GM23338 (cell line): ENCODE results near the gene GSTP1. TPM values are rescaled to one million over a fixed set of nuclear protein-coding genes. Genes with fewer than 3 reads are reported as not detected.

Experiments used
- ATAC-seq: fragments of 200-7000 bp; cut with Tn5 transposase; 3 replicates; pipeline ENCODE4 v1.9.1; 2020
- DNase-seq: peaks from one replicate; pipeline ENCODE4 v3.0.0-alpha.2; 2015; ENCODE audit warnings: low spot score
- H2AFZ ChIP-seq: fragments of 200-600 bp; sonication (generic); 2 replicates; pipeline ENCODE4 v1.8.0; 2016; ENCODE audit warnings: antibody characterized with exemption, mild to moderate bottlenecking, moderate library complexity
- H3F3A ChIP-seq: fragments of 200-600 bp; sonication (generic); replicated peaks from 2 replicates; pipeline ENCODE4 v1.8.0; 2017; ENCODE audit warnings: antibody characterized with exemption, mixed run types, low read depth
- H3K27ac ChIP-seq: fragments of 200-600 bp; sonication (generic); 2 replicates; pipeline ENCODE4 v1.6.1; 2016; ENCODE audit warnings: low read depth
- H3K27me3 ChIP-seq: fragments of 200-600 bp; sonication (generic); 2 replicates; pipeline ENCODE4 v1.8.0; 2016; ENCODE audit warnings: mild to moderate bottlenecking, mixed run types, moderate library complexity; ENCODE audit not compliant: insufficient read depth
- H3K36me3 ChIP-seq: fragments of 200-600 bp; sonication (generic); 2 replicates; pipeline ENCODE4 v1.8.0; 2016; ENCODE audit warnings: mild to moderate bottlenecking; ENCODE audit not compliant: insufficient read depth
- H3K4me1 ChIP-seq: fragments of 200-600 bp; sonication (generic); 2 replicates; pipeline ENCODE4 v1.8.0; 2016; ENCODE audit warnings: mild to moderate bottlenecking, moderate library complexity; ENCODE audit not compliant: insufficient read depth
- H3K4me2 ChIP-seq: fragments of 200-600 bp; sonication (generic); 2 replicates; pipeline ENCODE4 v1.7.1; 2017; ENCODE audit warnings: mixed run types
- H3K4me3 ChIP-seq: fragments of 200-600 bp; sonication (generic); 2 replicates; pipeline ENCODE4 v1.6.1; 2016; ENCODE audit warnings: mixed run types
- H3K79me2 ChIP-seq: fragments of 200-600 bp; sonication (generic); replicated peaks from 2 replicates; pipeline ENCODE4 v1.8.0; 2017; ENCODE audit warnings: mild to moderate bottlenecking; ENCODE audit not compliant: insufficient read depth
- H3K9me2 ChIP-seq: fragments of 200-600 bp; sonication (generic); 2 replicates; pipeline ENCODE4 v1.8.0; 2017; ENCODE audit not compliant: insufficient read depth
- H4K20me1 ChIP-seq: fragments of 200-600 bp; sonication (generic); replicated peaks from 2 replicates; pipeline ENCODE4 v1.8.0; 2017; ENCODE audit warnings: mild to moderate bottlenecking; ENCODE audit not compliant: insufficient read depth
- H3K27ac Mint-ChIP-seq: 2 replicates; pipeline ENCODE4 v1.8.0; 2020; ENCODE audit warnings: inconsistent platforms, mild to moderate bottlenecking, moderate library complexity, mixed read lengths
- H3K27me3 Mint-ChIP-seq: 3 replicates; pipeline ENCODE4 v1.8.0; 2022; ENCODE audit warnings: low read depth, mild to moderate bottlenecking, moderate library complexity, mixed read lengths, inconsistent platforms; ENCODE audit not compliant: insufficient read depth, poor library complexity
- H3K36me3 Mint-ChIP-seq: 3 replicates; pipeline ENCODE4 v1.8.0; 2021; ENCODE audit warnings: low read depth, mild to moderate bottlenecking, inconsistent platforms, moderate library complexity, mixed read lengths
- H3K4me1 Mint-ChIP-seq: 3 replicates; pipeline ENCODE4 v1.8.0; 2020; ENCODE audit warnings: mild to moderate bottlenecking, inconsistent platforms, mixed read lengths
- H3K4me3 Mint-ChIP-seq: 3 replicates; pipeline ENCODE4 v1.8.0; 2021; ENCODE audit warnings: moderate library complexity, mild to moderate bottlenecking, inconsistent platforms, mixed read lengths
- H3K9me3 Mint-ChIP-seq: 3 replicates; pipeline ENCODE4 v1.8.0; 2020; ENCODE audit warnings: moderate library complexity, mild to moderate bottlenecking, inconsistent platforms, mixed read lengths
- CREB1 ChIP-seq: fragments of 250-450 bp; sonication (Bioruptor Pico); IDR thresholded peaks from 2 replicates; pipeline ENCODE4 v1.5.0; 2020; ENCODE audit warnings: low read depth, mild to moderate bottlenecking, moderate library complexity
- EZH2 ChIP-seq: fragments of 200-600 bp; sonication (generic); IDR thresholded peaks from one replicate; pipeline ENCODE4 v1.8.0; 2017; ENCODE audit warnings: antibody characterized with exemption, mild to moderate bottlenecking, low read depth; ENCODE audit not compliant: unreplicated experiment
- EZH2phosphoT487 ChIP-seq: fragments of 200-600 bp; sonication (generic); IDR thresholded peaks from one replicate; pipeline ENCODE4 v1.8.1; 2018; ENCODE audit warnings: antibody characterized with exemption; ENCODE audit not compliant: unreplicated experiment
- JUNB ChIP-seq: IDR thresholded peaks from one replicate; pipeline ENCODE4 v1.6.1; 2016; ENCODE audit warnings: antibody characterized with exemption; ENCODE audit not compliant: unreplicated experiment
- NANOG ChIP-seq: IDR thresholded peaks from 2 replicates; pipeline ENCODE4 v1.6.1; 2016; ENCODE audit warnings: antibody characterized with exemption, borderline replicate concordance
- POLR2AphosphoS5 ChIP-seq: IDR thresholded peaks from 2 replicates; pipeline ENCODE4 v1.6.1; 2016; ENCODE audit warnings: antibody characterized with exemption, low read depth
- STAT1 ChIP-seq: IDR thresholded peaks from one replicate; pipeline ENCODE4 v1.6.1; 2016; ENCODE audit warnings: antibody characterized with exemption; ENCODE audit not compliant: unreplicated experiment
- ZNF114 ChIP-seq: fragments of 250-450 bp; sonication (Bioruptor Pico); IDR thresholded peaks from 2 replicates; pipeline ENCODE4 v1.5.0; 2020; ENCODE audit warnings: mild to moderate bottlenecking, moderate library complexity
- ZNF331 ChIP-seq: fragments of 250-450 bp; sonication (Bioruptor Pico); IDR thresholded peaks from 2 replicates; pipeline ENCODE4 v1.5.0; 2020; ENCODE audit warnings: low read depth, mild to moderate bottlenecking, moderate library complexity
- ZNF462 ChIP-seq: fragments of 250-450 bp; sonication (Bioruptor Pico); IDR thresholded peaks from 2 replicates; pipeline ENCODE4 v1.5.0; 2020; ENCODE audit warnings: mild to moderate bottlenecking, moderate library complexity
- polyA plus RNA-seq: library from polyadenylated mRNA; unstranded; fragments of >200 nt; fragmentation: Nextera tagmentation; extraction: Ambion mirVana; gene quantifications from 2 replicates; pipeline ENCODE4 v1.2.1, GENCODE V29; 2016
- total RNA-seq: library from RNA; depleted of rRNA; stranded (reverse); fragments of >200 nt; shearing (Covaris generic); gene quantifications from 2 replicates; pipeline ENCODE4 v1.2.3, GENCODE V29; 2014
- TF ChIP-seq, protein P1 (sequence below): IDR thresholded peaks from one replicate; pipeline ENCODE4 v1.6.1; 2018; ENCODE audit warnings: antibody characterized with exemption; ENCODE audit not compliant: unreplicated experiment
- TF ChIP-seq, protein P2 (sequence below): IDR thresholded peaks from 2 replicates; pipeline ENCODE4 v1.6.1; 2016; ENCODE audit warnings: antibody characterized with exemption

GSTP1 gene
- total and polyA plus RNA-seq, 2 experiments from 2014 or later = 1,776 to 1,881 TPM

- TF ChIP-seq ZNF462 (CRISPR knock-in tag) = no peak
- TF ChIP-seq, protein P1, sequence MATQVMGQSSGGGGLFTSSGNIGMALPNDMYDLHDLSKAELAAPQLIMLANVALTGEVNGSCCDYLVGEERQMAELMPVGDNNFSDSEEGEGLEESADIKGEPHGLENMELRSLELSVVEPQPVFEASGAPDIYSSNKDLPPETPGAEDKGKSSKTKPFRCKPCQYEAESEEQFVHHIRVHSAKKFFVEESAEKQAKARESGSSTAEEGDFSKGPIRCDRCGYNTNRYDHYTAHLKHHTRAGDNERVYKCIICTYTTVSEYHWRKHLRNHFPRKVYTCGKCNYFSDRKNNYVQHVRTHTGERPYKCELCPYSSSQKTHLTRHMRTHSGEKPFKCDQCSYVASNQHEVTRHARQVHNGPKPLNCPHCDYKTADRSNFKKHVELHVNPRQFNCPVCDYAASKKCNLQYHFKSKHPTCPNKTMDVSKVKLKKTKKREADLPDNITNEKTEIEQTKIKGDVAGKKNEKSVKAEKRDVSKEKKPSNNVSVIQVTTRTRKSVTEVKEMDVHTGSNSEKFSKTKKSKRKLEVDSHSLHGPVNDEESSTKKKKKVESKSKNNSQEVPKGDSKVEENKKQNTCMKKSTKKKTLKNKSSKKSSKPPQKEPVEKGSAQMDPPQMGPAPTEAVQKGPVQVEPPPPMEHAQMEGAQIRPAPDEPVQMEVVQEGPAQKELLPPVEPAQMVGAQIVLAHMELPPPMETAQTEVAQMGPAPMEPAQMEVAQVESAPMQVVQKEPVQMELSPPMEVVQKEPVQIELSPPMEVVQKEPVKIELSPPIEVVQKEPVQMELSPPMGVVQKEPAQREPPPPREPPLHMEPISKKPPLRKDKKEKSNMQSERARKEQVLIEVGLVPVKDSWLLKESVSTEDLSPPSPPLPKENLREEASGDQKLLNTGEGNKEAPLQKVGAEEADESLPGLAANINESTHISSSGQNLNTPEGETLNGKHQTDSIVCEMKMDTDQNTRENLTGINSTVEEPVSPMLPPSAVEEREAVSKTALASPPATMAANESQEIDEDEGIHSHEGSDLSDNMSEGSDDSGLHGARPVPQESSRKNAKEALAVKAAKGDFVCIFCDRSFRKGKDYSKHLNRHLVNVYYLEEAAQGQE = no peak
- TF ChIP-seq EZH2phosphoT487 = no peak
Observed at GRCh38 chr11:67611704-67612587, 28.3 kb downstream of the GSTP1 start (continued).

DNA sequence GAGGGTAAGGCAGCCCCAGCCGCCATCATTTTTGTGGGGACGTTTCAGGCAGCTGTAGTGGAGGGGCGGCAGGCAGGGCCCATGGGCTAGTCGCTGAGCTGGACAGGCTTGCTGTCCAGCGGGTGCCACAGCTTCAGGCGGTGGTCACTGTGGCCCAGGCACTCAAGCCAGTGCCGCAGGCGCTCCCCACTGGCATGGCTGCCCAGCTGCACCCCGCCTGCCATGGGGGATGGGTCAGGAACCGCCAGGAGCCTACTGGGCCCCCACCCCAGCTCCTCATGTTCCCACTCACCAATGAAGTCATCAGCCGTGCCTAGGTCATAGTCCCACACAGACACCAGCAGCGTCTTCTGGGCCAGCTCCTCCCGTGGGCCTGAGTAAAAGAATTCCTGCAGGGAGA is 29.1 kb downstream of the GSTP1 start:
- H3K27me3 ChIP-seq = peaks cover 25% of the 10 kb centered on the region
- peaks cover 30% of the 10 kb centered on the region for H3K4me1 ChIP-seq
- H3K27me3 Mint-ChIP-seq = peaks cover 35% of the 10 kb centered on the region
- DNase-seq (no peak), ATAC-seq (no peak)
- H3K27ac Mint-ChIP-seq = no peak overlapping the region
- peaks cover 28% of the 10 kb centered on the region for H3K4me1 Mint-ChIP-seq
- no peaks in the 10 kb centered on the region for H4K20me1 ChIP-seq
- H3K4me3 ChIP-seq = no peak overlapping the region
- no peaks in the 10 kb centered on the region for H3K9me2 ChIP-seq
- no peak overlapping the region for H2AFZ ChIP-seq
- H3K79me2 ChIP-seq = peaks cover 3% of the 10 kb centered on the region; the same call in 1 of the 2 replicates
- no peak overlapping the region for H3K27ac ChIP-seq
- H3K36me3 Mint-ChIP-seq = peaks cover 29% of the 10 kb centered on the region
- no peaks in the 10 kb centered on the region; the same call in 1 of the 3 replicates for H3K9me3 Mint-ChIP-seq
- peaks cover 3% of the 10 kb centered on the region; the same call in 1 of the 2 replicates for H3F3A ChIP-seq
- no peak overlapping the region for H3K4me3 Mint-ChIP-seq
- no peaks in the 10 kb centered on the region for H3K36me3 ChIP-seq
- H3K4me2 ChIP-seq = no peak overlapping the region
- TF ChIP-seq ZNF331 (CRISPR knock-in tag) (no peak), STAT1 (no peak), NANOG (no peak), JUNB (no peak), ZNF114 (CRISPR knock-in tag) (no peak), EZH2phosphoT487 (no peak), EZH2 (no peak), POLR2AphosphoS5 (no peak), CREB1 (CRISPR knock-in tag) (no peak)
- TF ChIP-seq, protein P2, sequence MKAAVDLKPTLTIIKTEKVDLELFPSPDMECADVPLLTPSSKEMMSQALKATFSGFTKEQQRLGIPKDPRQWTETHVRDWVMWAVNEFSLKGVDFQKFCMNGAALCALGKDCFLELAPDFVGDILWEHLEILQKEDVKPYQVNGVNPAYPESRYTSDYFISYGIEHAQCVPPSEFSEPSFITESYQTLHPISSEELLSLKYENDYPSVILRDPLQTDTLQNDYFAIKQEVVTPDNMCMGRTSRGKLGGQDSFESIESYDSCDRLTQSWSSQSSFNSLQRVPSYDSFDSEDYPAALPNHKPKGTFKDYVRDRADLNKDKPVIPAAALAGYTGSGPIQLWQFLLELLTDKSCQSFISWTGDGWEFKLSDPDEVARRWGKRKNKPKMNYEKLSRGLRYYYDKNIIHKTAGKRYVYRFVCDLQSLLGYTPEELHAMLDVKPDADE = no peak
